HEK293T (cell line): ENCODE results near the gene TRIM38.

Experiments used
- CTBP1 ChIP-seq: fragments of 450-650 bp; IDR thresholded peaks from 2 replicates; pipeline ENCODE4 v1.6.1; 2016; ENCODE audit warnings: borderline replicate concordance
- FOXA1 ChIP-seq: fragments of 450-650 bp; IDR thresholded peaks from 2 replicates; pipeline ENCODE4 v1.6.1; 2016; ENCODE audit warnings: mild to moderate bottlenecking
- L3MBTL2 ChIP-seq: fragments of 450-650 bp; conservative IDR thresholded peaks from 2 replicates; pipeline ENCODE4 v1.6.1; 2016; ENCODE audit warnings: mild to moderate bottlenecking
- SUZ12 ChIP-seq: fragments of 450-650 bp; IDR thresholded peaks from 2 replicates; pipeline ENCODE4 v1.6.1; 2016; ENCODE audit warnings: mild to moderate bottlenecking

DNA sequence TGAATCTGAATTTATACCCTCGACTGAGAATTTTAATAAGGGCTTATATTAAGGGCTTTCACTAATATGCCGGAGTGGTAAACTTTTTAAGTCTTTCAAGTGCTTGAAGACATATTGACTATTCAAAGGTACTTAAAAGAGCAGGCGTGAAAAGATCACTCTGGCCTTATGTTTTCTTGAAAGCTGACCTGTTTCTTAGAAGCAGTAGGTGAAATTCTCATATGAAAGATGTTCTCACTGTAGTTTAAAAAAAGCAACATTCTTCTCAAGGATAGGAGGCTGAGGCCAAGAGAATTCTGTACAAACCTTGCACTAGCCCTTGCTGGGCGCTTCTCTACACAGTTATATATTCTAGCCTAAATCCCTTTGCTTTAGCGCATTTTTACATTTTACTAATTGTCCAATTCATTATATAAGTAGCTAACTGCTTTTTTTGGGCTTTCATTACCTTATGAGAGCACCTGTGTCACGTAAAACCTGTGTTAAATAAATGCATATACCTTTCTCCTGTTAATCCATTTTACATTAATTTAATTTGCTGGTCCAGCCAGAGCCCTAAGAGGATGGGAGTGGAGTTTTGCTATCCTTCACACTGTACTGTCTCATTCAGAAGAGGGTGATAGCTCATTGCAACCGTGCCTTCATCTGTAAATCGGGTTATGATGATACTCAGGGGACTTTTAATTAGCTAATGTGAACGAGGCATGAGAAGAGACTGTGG, 65.0 kb downstream of the TRIM38 start:
- TF ChIP-seq L3MBTL2 (no peak), FOXA1 (no peak), SUZ12 (no peak), CTBP1 (no peak)
